ENCODE measurements around the gene DBF4B. TPM values are rescaled to one million over a fixed set of nuclear protein-coding genes. Genes with fewer than 3 reads are reported as not detected.

The DBF4B gene
- total and polyA plus RNA-seq, 2 of the 13 experiments (the other 11 are each of a cell fraction or from before 2014, with no cell fraction given), result 11.7 to 13.2 TPM

DNA sequence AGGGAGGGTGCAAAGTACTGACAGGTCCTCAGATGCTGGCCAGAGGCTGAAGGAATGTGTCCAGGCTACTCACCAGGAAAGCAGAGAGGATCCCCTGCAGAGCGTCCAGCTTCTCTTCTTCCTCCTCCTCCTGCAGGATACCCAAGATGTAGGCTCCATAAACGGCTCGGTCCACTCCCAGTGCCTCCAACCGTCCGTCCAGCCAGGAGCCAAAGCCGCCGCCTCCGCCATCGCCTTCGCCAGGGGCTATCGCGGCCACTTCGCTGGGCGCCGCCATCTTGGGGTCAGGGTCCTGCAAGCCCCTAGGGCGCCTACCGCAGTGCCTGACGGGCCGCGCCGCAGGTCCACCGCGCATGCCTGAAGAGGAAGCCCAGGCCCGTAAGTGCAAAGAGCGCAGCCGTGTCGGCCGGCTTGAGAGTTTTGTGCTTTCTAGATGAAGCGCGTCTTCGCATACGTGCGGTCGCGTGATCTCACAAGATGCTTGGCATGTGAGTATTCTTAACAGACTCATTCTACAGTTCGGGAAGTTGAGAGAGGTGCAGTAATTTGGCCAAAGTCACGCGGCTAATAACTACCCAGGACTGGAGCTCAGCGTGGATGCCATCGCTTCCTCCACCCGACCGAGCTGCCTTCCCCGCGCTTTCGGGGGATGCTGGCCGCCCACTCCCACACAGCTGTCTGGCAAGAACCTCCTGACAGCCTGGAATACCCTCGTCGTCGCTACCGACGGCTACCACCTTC is 18.8 kb upstream of the DBF4B start, which contains the start of gene CCDC43 (continued):
- TF ChIP-seq, protein P1, sequence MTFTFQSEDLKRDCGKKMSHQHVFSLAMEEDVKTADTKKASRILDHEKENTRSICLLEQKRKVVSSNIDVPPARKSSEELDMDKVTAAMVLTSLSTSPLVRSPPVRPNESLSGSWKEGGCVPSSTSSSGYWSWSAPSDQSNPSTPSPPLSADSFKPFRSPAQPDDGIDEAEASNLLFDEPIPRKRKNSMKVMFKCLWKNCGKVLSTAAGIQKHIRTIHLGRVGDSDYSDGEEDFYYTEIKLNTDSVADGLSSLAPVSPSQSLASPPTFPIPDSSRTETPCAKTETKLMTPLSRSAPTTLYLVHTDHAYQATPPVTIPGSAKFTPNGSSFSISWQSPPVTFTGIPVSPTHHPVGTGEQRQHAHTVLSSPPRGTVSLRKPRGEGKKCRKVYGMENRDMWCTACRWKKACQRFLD (CRISPR knock-in tag; IDR thresholded peaks at IDR 0.05; ENCODE audit: borderline replicate concordance), result peak; percentile 83; the same call in 1 of the 2 replicates
- no peak for TF ChIP-seq MBD4 (IDR thresholded peaks at IDR 0.05; ENCODE audit: borderline replicate concordance, low read length)
- no peak for TF ChIP-seq SP140L (CRISPR knock-in tag; IDR thresholded peaks at IDR 0.05; ENCODE audit: borderline replicate concordance)
- TF ChIP-seq HMG20B (CRISPR knock-in tag; conservative IDR thresholded peaks at IDR 0.05), result peak; percentile 45; the same call in 1 of the 2 replicates
- peak; percentile 55 for TF ChIP-seq PHF21A (CRISPR knock-in tag; IDR thresholded peaks at IDR 0.05)
- TF ChIP-seq, protein P2, sequence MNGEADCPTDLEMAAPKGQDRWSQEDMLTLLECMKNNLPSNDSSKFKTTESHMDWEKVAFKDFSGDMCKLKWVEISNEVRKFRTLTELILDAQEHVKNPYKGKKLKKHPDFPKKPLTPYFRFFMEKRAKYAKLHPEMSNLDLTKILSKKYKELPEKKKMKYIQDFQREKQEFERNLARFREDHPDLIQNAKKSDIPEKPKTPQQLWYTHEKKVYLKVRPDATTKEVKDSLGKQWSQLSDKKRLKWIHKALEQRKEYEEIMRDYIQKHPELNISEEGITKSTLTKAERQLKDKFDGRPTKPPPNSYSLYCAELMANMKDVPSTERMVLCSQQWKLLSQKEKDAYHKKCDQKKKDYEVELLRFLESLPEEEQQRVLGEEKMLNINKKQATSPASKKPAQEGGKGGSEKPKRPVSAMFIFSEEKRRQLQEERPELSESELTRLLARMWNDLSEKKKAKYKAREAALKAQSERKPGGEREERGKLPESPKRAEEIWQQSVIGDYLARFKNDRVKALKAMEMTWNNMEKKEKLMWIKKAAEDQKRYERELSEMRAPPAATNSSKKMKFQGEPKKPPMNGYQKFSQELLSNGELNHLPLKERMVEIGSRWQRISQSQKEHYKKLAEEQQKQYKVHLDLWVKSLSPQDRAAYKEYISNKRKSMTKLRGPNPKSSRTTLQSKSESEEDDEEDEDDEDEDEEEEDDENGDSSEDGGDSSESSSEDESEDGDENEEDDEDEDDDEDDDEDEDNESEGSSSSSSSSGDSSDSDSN (CRISPR knock-in tag; IDR thresholded peaks at IDR 0.05), result peak; percentile 84
- TF ChIP-seq, protein P3, sequence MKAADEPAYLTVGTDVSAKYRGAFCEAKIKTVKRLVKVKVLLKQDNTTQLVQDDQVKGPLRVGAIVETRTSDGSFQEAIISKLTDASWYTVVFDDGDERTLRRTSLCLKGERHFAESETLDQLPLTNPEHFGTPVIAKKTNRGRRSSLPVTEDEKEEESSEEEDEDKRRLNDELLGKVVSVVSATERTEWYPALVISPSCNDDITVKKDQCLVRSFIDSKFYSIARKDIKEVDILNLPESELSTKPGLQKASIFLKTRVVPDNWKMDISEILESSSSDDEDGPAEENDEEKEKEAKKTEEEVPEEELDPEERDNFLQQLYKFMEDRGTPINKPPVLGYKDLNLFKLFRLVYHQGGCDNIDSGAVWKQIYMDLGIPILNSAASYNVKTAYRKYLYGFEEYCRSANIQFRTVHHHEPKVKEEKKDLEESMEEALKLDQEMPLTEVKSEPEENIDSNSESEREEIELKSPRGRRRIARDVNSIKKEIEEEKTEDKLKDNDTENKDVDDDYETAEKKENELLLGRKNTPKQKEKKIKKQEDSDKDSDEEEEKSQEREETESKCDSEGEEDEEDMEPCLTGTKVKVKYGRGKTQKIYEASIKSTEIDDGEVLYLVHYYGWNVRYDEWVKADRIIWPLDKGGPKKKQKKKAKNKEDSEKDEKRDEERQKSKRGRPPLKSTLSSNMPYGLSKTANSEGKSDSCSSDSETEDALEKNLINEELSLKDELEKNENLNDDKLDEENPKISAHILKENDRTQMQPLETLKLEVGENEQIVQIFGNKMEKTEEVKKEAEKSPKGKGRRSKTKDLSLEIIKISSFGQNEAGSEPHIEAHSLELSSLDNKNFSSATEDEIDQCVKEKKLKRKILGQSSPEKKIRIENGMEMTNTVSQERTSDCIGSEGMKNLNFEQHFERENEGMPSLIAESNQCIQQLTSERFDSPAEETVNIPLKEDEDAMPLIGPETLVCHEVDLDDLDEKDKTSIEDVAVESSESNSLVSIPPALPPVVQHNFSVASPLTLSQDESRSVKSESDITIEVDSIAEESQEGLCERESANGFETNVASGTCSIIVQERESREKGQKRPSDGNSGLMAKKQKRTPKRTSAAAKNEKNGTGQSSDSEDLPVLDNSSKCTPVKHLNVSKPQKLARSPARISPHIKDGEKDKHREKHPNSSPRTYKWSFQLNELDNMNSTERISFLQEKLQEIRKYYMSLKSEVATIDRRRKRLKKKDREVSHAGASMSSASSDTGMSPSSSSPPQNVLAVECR (CRISPR knock-in tag; IDR thresholded peaks at IDR 0.05; ENCODE audit: borderline replicate concordance), result peak; percentile 94
- peak; percentile 57 for TF ChIP-seq ZSCAN9 (CRISPR knock-in tag; IDR thresholded peaks at IDR 0.05; ENCODE audit: borderline replicate concordance)
- TF ChIP-seq BORCS8-MEF2B (CRISPR knock-in tag; IDR thresholded peaks at IDR 0.05), result peak; percentile 95
- TF ChIP-seq, protein P4, sequence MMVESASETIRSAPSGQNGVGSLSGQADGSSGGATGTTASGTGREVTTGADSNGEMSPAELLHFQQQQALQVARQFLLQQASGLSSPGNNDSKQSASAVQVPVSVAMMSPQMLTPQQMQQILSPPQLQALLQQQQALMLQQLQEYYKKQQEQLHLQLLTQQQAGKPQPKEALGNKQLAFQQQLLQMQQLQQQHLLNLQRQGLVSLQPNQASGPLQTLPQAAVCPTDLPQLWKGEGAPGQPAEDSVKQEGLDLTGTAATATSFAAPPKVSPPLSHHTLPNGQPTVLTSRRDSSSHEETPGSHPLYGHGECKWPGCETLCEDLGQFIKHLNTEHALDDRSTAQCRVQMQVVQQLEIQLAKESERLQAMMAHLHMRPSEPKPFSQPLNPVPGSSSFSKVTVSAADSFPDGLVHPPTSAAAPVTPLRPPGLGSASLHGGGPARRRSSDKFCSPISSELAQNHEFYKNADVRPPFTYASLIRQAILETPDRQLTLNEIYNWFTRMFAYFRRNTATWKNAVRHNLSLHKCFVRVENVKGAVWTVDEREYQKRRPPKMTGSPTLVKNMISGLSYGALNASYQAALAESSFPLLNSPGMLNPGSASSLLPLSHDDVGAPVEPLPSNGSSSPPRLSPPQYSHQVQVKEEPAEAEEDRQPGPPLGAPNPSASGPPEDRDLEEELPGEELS (CRISPR knock-in tag; IDR thresholded peaks at IDR 0.05), result peak; percentile 69
- no peak for TF ChIP-seq REXO4 (CRISPR knock-in tag; IDR thresholded peaks at IDR 0.05; ENCODE audit: borderline replicate concordance)
- TF ChIP-seq RXRA (CRISPR knock-in tag; IDR thresholded peaks at IDR 0.05), result peak; percentile 89; the same call in 1 of the 2 replicates
- peak; percentile 71 for TF ChIP-seq ZNF629 (CRISPR knock-in tag; conservative IDR thresholded peaks at IDR 0.05)
- TF ChIP-seq SP5 (CRISPR knock-in tag; IDR thresholded peaks at IDR 0.05; ENCODE audit: borderline replicate concordance, low read depth), result no peak
- TF ChIP-seq, protein P5, sequence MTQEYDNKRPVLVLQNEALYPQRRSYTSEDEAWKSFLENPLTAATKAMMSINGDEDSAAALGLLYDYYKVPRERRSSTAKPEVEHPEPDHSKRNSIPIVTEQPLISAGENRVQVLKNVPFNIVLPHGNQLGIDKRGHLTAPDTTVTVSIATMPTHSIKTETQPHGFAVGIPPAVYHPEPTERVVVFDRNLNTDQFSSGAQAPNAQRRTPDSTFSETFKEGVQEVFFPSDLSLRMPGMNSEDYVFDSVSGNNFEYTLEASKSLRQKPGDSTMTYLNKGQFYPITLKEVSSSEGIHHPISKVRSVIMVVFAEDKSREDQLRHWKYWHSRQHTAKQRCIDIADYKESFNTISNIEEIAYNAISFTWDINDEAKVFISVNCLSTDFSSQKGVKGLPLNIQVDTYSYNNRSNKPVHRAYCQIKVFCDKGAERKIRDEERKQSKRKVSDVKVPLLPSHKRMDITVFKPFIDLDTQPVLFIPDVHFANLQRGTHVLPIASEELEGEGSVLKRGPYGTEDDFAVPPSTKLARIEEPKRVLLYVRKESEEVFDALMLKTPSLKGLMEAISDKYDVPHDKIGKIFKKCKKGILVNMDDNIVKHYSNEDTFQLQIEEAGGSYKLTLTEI (CRISPR knock-in tag; conservative IDR thresholded peaks at IDR 0.05), result no peak
- TF ChIP-seq RXRB (CRISPR knock-in tag; IDR thresholded peaks at IDR 0.05; ENCODE audit: borderline replicate concordance), result 0 out of 2 replicates have a peak, but pooled peaks have one; percentile 53
- TF ChIP-seq GATAD1 (CRISPR knock-in tag; IDR thresholded peaks at IDR 0.05), result peak; percentile 99

All from HepG2 (cell line).